ENCODE results near the gene SBF1. TPM values are rescaled to one million over a fixed set of nuclear protein-coding genes. Genes with fewer than 3 reads are reported as not detected.
A peak's percentile ranks its signal among the peaks of the same experiment; 100 is the strongest.

The SBF1 gene
- total RNA-seq, 1 experiment from 2014 or later = 97.2 TPM

GRCh38 chr22:50481440-50482106, 6.7 kb upstream of the SBF1 start, which contains the start of gene ADM2:
ADM2 (plus strand) TSS chr22:50481543; CDS start chr22:50481848, 305 bp downstream.
- Histone ChIP-seq H3K36me3 (ENCODE audit: insufficient read depth, low read length, poor library complexity, severe bottlenecking) (no peaks in the 10 kb centered on the region), H3K27me3 (replicated peaks; ENCODE audit: insufficient read depth, low read depth, low read length, poor library complexity) (peaks cover 10% of the 10 kb centered on the region), H3K4me1 (ENCODE audit: insufficient read depth, low read length, poor library complexity, severe bottlenecking) (peaks cover 7% of the 10 kb centered on the region), H3K9me3 (ENCODE audit: low read depth, low read length, poor library complexity, severe bottlenecking) (no peaks in the 10 kb centered on the region), H3K4me3 (ENCODE audit: low read depth, low read length, poor library complexity, severe bottlenecking) (peak within 1 kb of the TSS; percentile 82), H3K27ac (ENCODE audit: low read depth, low read length, poor library complexity, severe bottlenecking) (peak within 1 kb of the TSS; percentile 77)
- ChIA-PET POLR2A (ENCODE audit: low non-redundant PET) (no interaction called here), CTCF (no interaction called here)
- TF ChIP-seq CTCF (conservative IDR thresholded peaks at IDR 0.05; ENCODE audit: low read depth, low read length) (no peak), EZH2 (IDR thresholded peaks at IDR 0.05; ENCODE audit: borderline replicate concordance, low read depth, low read length, poor library complexity, severe bottlenecking) (no peak)
- peak; percentile 63 for DNase-seq (ENCODE audit: low spot score)
- intact Hi-C loops (cut with micrococcal nuclease; ENCODE audit: unreplicated experiment) = no loop called here
- no TSS peak for BruUV-seq (replicated peaks)

GRCh38 chr22:50481045-50481439, 6.2 kb upstream of the SBF1 start:
- CTCF ChIA-PET = no interaction called here
- H3K4me1 ChIP-seq (ENCODE audit: insufficient read depth, low read length, poor library complexity, severe bottlenecking) = peaks cover 7% of the 10 kb centered on the region
- H3K36me3 ChIP-seq (ENCODE audit: insufficient read depth, low read length, poor library complexity, severe bottlenecking) = no peaks in the 10 kb centered on the region
- H3K9me3 ChIP-seq (ENCODE audit: low read depth, low read length, poor library complexity, severe bottlenecking) = no peaks in the 10 kb centered on the region
- intact Hi-C loops (cut with micrococcal nuclease; ENCODE audit: unreplicated experiment) = no loop called here
- no TSS peak for BruUV-seq (replicated peaks)
- TF ChIP-seq CTCF (conservative IDR thresholded peaks at IDR 0.05; ENCODE audit: low read depth, low read length) (no peak), EZH2 (IDR thresholded peaks at IDR 0.05; ENCODE audit: borderline replicate concordance, low read depth, low read length, poor library complexity, severe bottlenecking) (no peak)
- POLR2A ChIA-PET (ENCODE audit: low non-redundant PET) = no interaction called here
- no peak for DNase-seq (ENCODE audit: low spot score)
- peaks cover 10% of the 10 kb centered on the region for H3K27me3 ChIP-seq (replicated peaks; ENCODE audit: insufficient read depth, low read depth, low read length, poor library complexity)
- H3K4me3 ChIP-seq (ENCODE audit: low read depth, low read length, poor library complexity, severe bottlenecking) = peak overlapping the region; percentile 82
- peak overlapping the region; percentile 77 for H3K27ac ChIP-seq (ENCODE audit: low read depth, low read length, poor library complexity, severe bottlenecking)

- TF ChIP-seq EZH2 (IDR thresholded peaks at IDR 0.05; ENCODE audit: borderline replicate concordance, low read depth, low read length, poor library complexity, severe bottlenecking) = no peak
- no peak for TF ChIP-seq CTCF (conservative IDR thresholded peaks at IDR 0.05; ENCODE audit: low read depth, low read length)
- CTCF ChIA-PET = interaction anchor here (0.7 kb wide), 1 partner anchor 46 kb away, joined by 3 read pairs; the partner anchor contains the start of gene SCO2
- Histone ChIP-seq H3K4me3 (ENCODE audit: low read depth, low read length, poor library complexity, severe bottlenecking) (no peak overlapping the region), H3K36me3 (ENCODE audit: insufficient read depth, low read length, poor library complexity, severe bottlenecking) (no peaks in the 10 kb centered on the region), H3K4me1 (ENCODE audit: insufficient read depth, low read length, poor library complexity, severe bottlenecking) (peaks cover 3% of the 10 kb centered on the region), H3K27ac (ENCODE audit: low read depth, low read length, poor library complexity, severe bottlenecking) (no peak overlapping the region), H3K9me3 (ENCODE audit: low read depth, low read length, poor library complexity, severe bottlenecking) (no peaks in the 10 kb centered on the region), H3K27me3 (replicated peaks; ENCODE audit: insufficient read depth, low read depth, low read length, poor library complexity) (peaks cover 10% of the 10 kb centered on the region)
- POLR2A ChIA-PET (ENCODE audit: low non-redundant PET) = no interaction called here
- intact Hi-C loops (cut with micrococcal nuclease; ENCODE audit: unreplicated experiment) = no loop called here
- BruUV-seq (replicated peaks) = no TSS peak
- no peak for DNase-seq (ENCODE audit: low spot score)
Observed at GRCh38 chr22:50479721-50480120, 4.9 kb upstream of the SBF1 start.

Measured in A673 (cell line).